ENCODE results near the gene CAB39L.

The CAB39L gene

DNA sequence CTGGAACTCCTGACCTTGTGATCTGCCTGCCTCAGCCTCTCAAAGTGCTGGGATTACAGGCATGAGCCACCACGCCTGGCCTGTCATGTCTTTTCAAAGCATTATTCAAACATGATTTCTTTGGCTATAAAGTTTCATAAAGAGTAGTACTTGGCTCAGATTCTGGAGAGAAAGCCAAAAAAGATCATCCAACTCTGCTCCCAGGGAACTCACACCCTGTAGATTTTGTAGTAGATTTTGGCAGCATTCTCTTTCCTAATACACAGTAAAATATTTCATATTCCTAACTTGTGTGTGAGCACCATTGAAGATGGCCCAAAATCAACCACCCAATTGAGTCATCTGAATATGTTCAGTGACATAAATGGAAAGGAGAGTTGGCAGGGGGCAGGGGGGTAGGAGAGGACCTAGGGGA lies 48.4 kb downstream of the CAB39L start:
- TF ChIP-seq, protein P1, sequence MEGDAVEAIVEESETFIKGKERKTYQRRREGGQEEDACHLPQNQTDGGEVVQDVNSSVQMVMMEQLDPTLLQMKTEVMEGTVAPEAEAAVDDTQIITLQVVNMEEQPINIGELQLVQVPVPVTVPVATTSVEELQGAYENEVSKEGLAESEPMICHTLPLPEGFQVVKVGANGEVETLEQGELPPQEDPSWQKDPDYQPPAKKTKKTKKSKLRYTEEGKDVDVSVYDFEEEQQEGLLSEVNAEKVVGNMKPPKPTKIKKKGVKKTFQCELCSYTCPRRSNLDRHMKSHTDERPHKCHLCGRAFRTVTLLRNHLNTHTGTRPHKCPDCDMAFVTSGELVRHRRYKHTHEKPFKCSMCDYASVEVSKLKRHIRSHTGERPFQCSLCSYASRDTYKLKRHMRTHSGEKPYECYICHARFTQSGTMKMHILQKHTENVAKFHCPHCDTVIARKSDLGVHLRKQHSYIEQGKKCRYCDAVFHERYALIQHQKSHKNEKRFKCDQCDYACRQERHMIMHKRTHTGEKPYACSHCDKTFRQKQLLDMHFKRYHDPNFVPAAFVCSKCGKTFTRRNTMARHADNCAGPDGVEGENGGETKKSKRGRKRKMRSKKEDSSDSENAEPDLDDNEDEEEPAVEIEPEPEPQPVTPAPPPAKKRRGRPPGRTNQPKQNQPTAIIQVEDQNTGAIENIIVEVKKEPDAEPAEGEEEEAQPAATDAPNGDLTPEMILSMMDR (IDR thresholded peaks at IDR 0.05; ENCODE audit: control insufficient read depth, extremely low read depth, insufficient read depth): no peak
- DNase-seq (ENCODE audit: low read depth): peak; percentile 92
- no peak overlapping the region for H3K4me3 ChIP-seq (ENCODE audit: low read depth, low read length)

DNA sequence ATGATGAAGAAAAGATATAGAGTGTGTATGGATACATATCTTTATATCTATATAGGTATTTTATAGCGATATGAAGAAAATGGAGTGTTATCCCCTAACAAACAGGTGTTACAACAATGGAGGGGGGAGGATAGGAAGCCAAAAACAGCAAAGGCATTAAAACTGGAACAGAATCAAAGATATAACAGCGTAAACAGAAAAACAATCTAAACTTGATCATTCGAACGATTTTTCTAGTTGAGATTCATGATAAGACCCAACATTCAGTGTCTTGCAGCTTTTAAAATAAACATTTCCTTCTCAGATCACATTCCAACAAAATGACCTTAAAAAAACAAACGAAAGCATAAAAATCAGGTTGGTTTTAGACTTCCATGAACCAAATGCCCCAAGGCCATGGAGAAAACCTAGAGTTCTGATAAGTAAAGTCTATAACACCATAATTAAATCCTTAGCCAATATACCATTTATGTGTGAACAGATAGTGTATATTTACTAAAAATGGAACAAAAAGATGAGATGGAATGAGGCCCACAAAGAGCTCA lies 55.7 kb downstream of the CAB39L start:
- TF ChIP-seq, protein P1 (IDR thresholded peaks at IDR 0.05; ENCODE audit: control insufficient read depth, extremely low read depth, insufficient read depth): no peak
- H3K4me3 ChIP-seq (ENCODE audit: low read depth, low read length): no peak overlapping the region
- DNase-seq (ENCODE audit: low read depth): no peak

DNA sequence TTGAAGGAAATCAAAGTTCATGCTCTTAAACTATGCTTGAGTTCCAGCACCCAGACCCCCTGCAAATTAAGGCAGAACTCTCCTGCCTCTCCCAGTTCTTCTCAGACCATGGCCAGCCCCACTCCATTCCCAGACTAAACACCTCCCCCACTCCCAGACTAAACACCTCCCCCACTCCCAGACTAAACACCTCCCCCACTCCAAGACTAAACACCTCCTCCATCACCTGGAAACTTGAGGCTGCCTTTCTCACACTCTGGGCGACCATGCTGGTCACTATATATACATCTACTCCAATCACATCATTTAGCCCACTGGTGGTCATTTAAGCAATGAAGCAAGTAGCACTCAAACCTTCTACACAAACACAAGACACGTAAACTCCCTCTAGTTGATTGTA lies 57.2 kb downstream of the CAB39L start:
- TF ChIP-seq, protein P1 (IDR thresholded peaks at IDR 0.05; ENCODE audit: control insufficient read depth, extremely low read depth, insufficient read depth): no peak
- H3K4me3 ChIP-seq (ENCODE audit: low read depth, low read length): no peak overlapping the region
- DNase-seq (ENCODE audit: low read depth): no peak

DNA sequence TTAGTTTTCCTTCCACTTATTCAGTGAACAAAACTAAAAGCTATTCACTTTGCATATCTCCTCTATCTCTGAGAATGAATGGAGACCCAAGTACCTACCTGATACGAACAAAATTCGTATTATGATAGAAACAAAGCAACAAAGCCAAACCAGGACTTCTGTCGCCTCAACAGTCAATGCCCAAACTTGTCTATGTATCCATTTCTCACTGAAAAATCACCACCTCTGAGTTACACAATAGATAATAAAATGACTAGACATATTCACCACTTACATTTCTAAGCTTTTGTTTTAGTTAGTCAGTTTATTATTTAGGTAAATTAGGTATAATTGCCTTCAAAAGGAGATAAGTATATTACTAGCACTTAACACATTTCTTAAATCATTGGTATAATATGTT lies 67.7 kb downstream of the CAB39L start:
- no peak overlapping the region for H3K4me3 ChIP-seq (ENCODE audit: low read depth, low read length)
- no peak for DNase-seq (ENCODE audit: low read depth)
- TF ChIP-seq, protein P1 (IDR thresholded peaks at IDR 0.05; ENCODE audit: control insufficient read depth, extremely low read depth, insufficient read depth): no peak

DNA sequence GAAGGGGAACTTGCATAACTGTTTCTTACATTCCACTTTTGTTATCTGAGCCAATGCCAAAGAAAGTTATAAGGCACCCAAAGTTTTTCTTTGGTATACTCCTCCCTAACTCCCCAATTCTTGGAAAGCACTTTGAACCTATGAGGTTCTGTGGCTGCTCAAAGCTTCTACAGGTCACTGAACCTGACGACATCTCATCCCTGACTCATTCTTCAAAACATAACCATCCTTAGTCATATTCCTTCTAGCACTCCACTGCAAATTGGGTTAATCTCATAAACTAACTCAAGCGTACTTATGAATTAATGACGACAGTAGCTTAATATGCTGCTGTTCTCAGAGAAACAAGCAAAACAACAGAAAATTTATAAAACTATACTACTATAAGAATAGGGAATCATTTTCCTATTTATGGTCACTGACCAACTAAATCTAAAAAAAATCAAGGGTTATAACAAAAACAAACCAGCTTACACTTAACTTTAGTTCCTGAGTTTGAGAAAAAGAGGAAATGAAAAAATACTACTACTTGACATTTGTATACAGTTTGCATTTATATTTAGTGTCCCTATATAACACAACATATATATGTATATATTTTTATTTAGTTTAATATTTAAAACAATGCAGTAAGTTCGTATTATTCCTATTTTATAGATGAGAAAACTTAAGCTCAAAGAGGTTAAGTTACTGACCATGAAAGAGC lies 69.1 kb downstream of the CAB39L start:
- DNase-seq (ENCODE audit: low read depth): no peak
- TF ChIP-seq, protein P1 (IDR thresholded peaks at IDR 0.05; ENCODE audit: control insufficient read depth, extremely low read depth, insufficient read depth): no peak
- no peak overlapping the region for H3K4me3 ChIP-seq (ENCODE audit: low read depth, low read length)

DNA sequence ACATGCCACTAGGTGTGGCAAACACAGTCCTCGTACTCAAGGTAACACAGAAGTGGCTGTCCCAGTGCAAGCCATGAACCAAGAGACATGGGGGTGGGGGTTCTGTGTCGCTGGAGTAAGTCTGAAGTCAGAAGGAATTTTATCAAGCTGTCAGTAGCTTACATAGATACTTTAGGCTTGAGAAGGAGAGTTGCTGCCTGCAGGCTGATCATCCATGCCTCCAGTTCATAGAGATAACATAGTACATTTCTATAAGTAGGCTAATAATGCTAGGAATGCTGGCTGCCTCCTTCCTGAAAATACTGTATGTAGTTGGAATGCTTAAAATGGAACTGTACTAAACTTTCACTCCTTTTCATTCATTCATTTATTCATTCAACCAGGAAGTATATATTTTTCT lies 70.1 kb downstream of the CAB39L start:
- DNase-seq (ENCODE audit: low read depth): no peak
- TF ChIP-seq, protein P1 (IDR thresholded peaks at IDR 0.05; ENCODE audit: control insufficient read depth, extremely low read depth, insufficient read depth): no peak
- H3K4me3 ChIP-seq (ENCODE audit: low read depth, low read length): no peak overlapping the region
